Upper lobe of left lung (tissue), 4 donors: ENCODE data around the gene FAM180A.

Source experiments
- CTCF ChIP-seq, 6 experiments: fragments of 450-650 bp in 4 of 6; fragments of 200-600 bp in 2 of 6; sonication (generic) in 2 of 6; IDR thresholded peaks; one replicate each; pipeline ENCODE4 v1.5.1; 2016 to 2019; ENCODE audit warnings: antibody characterized with exemption in 6 of 6
- EP300 ChIP-seq, 4 donors: sonication (generic); formaldehyde crosslinking; IDR thresholded peaks; one replicate each; pipeline ENCODE4 v1.5.1; 2017; ENCODE audit warnings: antibody characterized with exemption in 4 of 4, control low read depth in 2 of 4
- POLR2A ChIP-seq, 4 donors: fragments of 450-650 bp; IDR thresholded peaks; one replicate each; pipeline ENCODE4 v1.5.1; 2016 to 2017; ENCODE audit warnings: antibody characterized with exemption in 4 of 4, mild to moderate bottlenecking in 2 of 4
- POLR2AphosphoS5 ChIP-seq, 2 donors: sonication (generic); formaldehyde crosslinking; IDR thresholded peaks; one replicate each; pipeline ENCODE4 v1.5.1; 2017; ENCODE audit warnings: antibody characterized with exemption in 2 of 2

GRCh38 chr7:135741905-135742304 lies 6.7 kb downstream of the FAM180A start:
- TF ChIP-seq CTCF (IDR thresholded peaks at IDR 0.05) = no peak
- TF ChIP-seq POLR2A (IDR thresholded peaks at IDR 0.05) = no peak
- no peak for TF ChIP-seq EP300 (IDR thresholded peaks at IDR 0.05)
- no peak for TF ChIP-seq POLR2AphosphoS5 (IDR thresholded peaks at IDR 0.05)
